GM23338 (cell line): Measurements from ENCODE around the gene C22orf39. TPM values are rescaled to one million over a fixed set of nuclear protein-coding genes. Genes with fewer than 3 reads are reported as not detected.

Experiments used
- ATAC-seq: fragments of 200-7000 bp; cut with Tn5 transposase; 3 replicates; pipeline ENCODE4 v1.9.1; 2020
- DNase-seq: peaks from one replicate; pipeline ENCODE4 v3.0.0-alpha.2; 2015; ENCODE audit warnings: low spot score
- H2AFZ ChIP-seq: fragments of 200-600 bp; sonication (generic); 2 replicates; pipeline ENCODE4 v1.8.0; 2016; ENCODE audit warnings: antibody characterized with exemption, mild to moderate bottlenecking, moderate library complexity
- H3F3A ChIP-seq: fragments of 200-600 bp; sonication (generic); replicated peaks from 2 replicates; pipeline ENCODE4 v1.8.0; 2017; ENCODE audit warnings: antibody characterized with exemption, mixed run types, low read depth
- H3K27ac ChIP-seq: fragments of 200-600 bp; sonication (generic); 2 replicates; pipeline ENCODE4 v1.6.1; 2016; ENCODE audit warnings: low read depth
- H3K27me3 ChIP-seq: fragments of 200-600 bp; sonication (generic); 2 replicates; pipeline ENCODE4 v1.8.0; 2016; ENCODE audit warnings: mild to moderate bottlenecking, mixed run types, moderate library complexity; ENCODE audit not compliant: insufficient read depth
- H3K36me3 ChIP-seq: fragments of 200-600 bp; sonication (generic); 2 replicates; pipeline ENCODE4 v1.8.0; 2016; ENCODE audit warnings: mild to moderate bottlenecking; ENCODE audit not compliant: insufficient read depth
- H3K4me1 ChIP-seq: fragments of 200-600 bp; sonication (generic); 2 replicates; pipeline ENCODE4 v1.8.0; 2016; ENCODE audit warnings: mild to moderate bottlenecking, moderate library complexity; ENCODE audit not compliant: insufficient read depth
- H3K4me2 ChIP-seq: fragments of 200-600 bp; sonication (generic); 2 replicates; pipeline ENCODE4 v1.7.1; 2017; ENCODE audit warnings: mixed run types
- H3K4me3 ChIP-seq: fragments of 200-600 bp; sonication (generic); 2 replicates; pipeline ENCODE4 v1.6.1; 2016; ENCODE audit warnings: mixed run types
- H3K79me2 ChIP-seq: fragments of 200-600 bp; sonication (generic); replicated peaks from 2 replicates; pipeline ENCODE4 v1.8.0; 2017; ENCODE audit warnings: mild to moderate bottlenecking; ENCODE audit not compliant: insufficient read depth
- H3K9me2 ChIP-seq: fragments of 200-600 bp; sonication (generic); 2 replicates; pipeline ENCODE4 v1.8.0; 2017; ENCODE audit not compliant: insufficient read depth
- H4K20me1 ChIP-seq: fragments of 200-600 bp; sonication (generic); replicated peaks from 2 replicates; pipeline ENCODE4 v1.8.0; 2017; ENCODE audit warnings: mild to moderate bottlenecking; ENCODE audit not compliant: insufficient read depth
- H3K27ac Mint-ChIP-seq: 2 replicates; pipeline ENCODE4 v1.8.0; 2020; ENCODE audit warnings: inconsistent platforms, mild to moderate bottlenecking, moderate library complexity, mixed read lengths
- H3K27me3 Mint-ChIP-seq: 3 replicates; pipeline ENCODE4 v1.8.0; 2022; ENCODE audit warnings: low read depth, mild to moderate bottlenecking, moderate library complexity, mixed read lengths, inconsistent platforms; ENCODE audit not compliant: insufficient read depth, poor library complexity
- H3K36me3 Mint-ChIP-seq: 3 replicates; pipeline ENCODE4 v1.8.0; 2021; ENCODE audit warnings: low read depth, mild to moderate bottlenecking, inconsistent platforms, moderate library complexity, mixed read lengths
- H3K4me1 Mint-ChIP-seq: 3 replicates; pipeline ENCODE4 v1.8.0; 2020; ENCODE audit warnings: mild to moderate bottlenecking, inconsistent platforms, mixed read lengths
- H3K4me3 Mint-ChIP-seq: 3 replicates; pipeline ENCODE4 v1.8.0; 2021; ENCODE audit warnings: moderate library complexity, mild to moderate bottlenecking, inconsistent platforms, mixed read lengths
- H3K9me3 Mint-ChIP-seq: 3 replicates; pipeline ENCODE4 v1.8.0; 2020; ENCODE audit warnings: moderate library complexity, mild to moderate bottlenecking, inconsistent platforms, mixed read lengths
- CREB1 ChIP-seq: fragments of 250-450 bp; sonication (Bioruptor Pico); IDR thresholded peaks from 2 replicates; pipeline ENCODE4 v1.5.0; 2020; ENCODE audit warnings: low read depth, mild to moderate bottlenecking, moderate library complexity
- EZH2 ChIP-seq: fragments of 200-600 bp; sonication (generic); IDR thresholded peaks from one replicate; pipeline ENCODE4 v1.8.0; 2017; ENCODE audit warnings: antibody characterized with exemption, mild to moderate bottlenecking, low read depth; ENCODE audit not compliant: unreplicated experiment
- NANOG ChIP-seq: IDR thresholded peaks from 2 replicates; pipeline ENCODE4 v1.6.1; 2016; ENCODE audit warnings: antibody characterized with exemption, borderline replicate concordance
- POLR2AphosphoS5 ChIP-seq: IDR thresholded peaks from 2 replicates; pipeline ENCODE4 v1.6.1; 2016; ENCODE audit warnings: antibody characterized with exemption, low read depth
- polyA plus RNA-seq: library from polyadenylated mRNA; unstranded; fragments of >200 nt; fragmentation: Nextera tagmentation; extraction: Ambion mirVana; gene quantifications from 2 replicates; pipeline ENCODE4 v1.2.1, GENCODE V29; 2016
- total RNA-seq: library from RNA; depleted of rRNA; stranded (reverse); fragments of >200 nt; shearing (Covaris generic); gene quantifications from 2 replicates; pipeline ENCODE4 v1.2.3, GENCODE V29; 2014
- TF ChIP-seq, protein P1 (sequence below): IDR thresholded peaks from one replicate; pipeline ENCODE4 v1.6.1; 2018; ENCODE audit warnings: antibody characterized with exemption; ENCODE audit not compliant: unreplicated experiment
- TF ChIP-seq, protein P2 (sequence below), 2 experiments: fragments of 200-600 bp in 1 of 2; sonication (generic) in 1 of 2; conservative IDR thresholded peaks; 2 replicates each; pipeline versions ENCODE4 v1.5.1 to v1.6.1; 2016 to 2017; ENCODE audit warnings: antibody characterized with exemption in 2 of 2, low read depth in 2 of 2, mild to moderate bottlenecking in 2 of 2, moderate library complexity in 1 of 2
- TF ChIP-seq, protein P3 (sequence below): IDR thresholded peaks from 2 replicates; pipeline ENCODE4 v1.6.1; 2016; ENCODE audit warnings: antibody characterized with exemption

Gene C22orf39
- total and polyA plus RNA-seq, 2 experiments from 2014 or later, result 37.4 to 40.2 TPM

DNA sequence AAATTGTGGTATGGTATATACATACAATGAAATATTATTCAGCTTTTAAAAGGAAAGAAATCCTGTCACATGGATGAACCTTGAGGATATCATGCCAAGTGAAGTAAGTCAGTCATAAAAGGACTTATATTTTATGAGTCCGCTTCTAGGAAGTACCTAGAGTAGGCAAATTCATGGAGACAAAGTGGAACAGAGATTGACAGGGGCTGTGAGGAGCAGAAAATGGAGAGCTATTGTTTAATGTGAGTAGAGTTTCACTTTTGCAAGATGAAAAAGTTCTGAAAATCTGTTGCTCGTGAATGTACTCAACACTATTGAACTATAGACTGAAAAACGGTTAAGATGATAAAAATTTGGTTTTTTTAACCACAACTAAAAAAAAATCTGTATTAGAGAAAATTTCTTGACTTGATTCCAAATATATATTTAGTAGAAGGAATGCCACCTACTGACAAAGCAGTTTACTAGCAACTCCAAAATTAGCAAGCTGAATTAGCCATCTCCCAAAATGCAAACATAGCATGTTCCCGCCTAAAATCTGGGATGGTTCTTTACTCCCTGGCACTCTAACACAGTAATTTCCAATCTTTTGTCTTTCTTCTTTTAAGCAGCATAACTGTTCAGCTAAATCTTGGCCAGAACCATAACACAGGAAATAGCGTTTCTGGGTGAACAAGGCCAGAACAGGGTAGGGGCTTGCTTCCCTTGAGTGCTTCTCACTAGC, 30.0 kb upstream of the C22orf39 start (continued):
- TF ChIP-seq, protein P1, sequence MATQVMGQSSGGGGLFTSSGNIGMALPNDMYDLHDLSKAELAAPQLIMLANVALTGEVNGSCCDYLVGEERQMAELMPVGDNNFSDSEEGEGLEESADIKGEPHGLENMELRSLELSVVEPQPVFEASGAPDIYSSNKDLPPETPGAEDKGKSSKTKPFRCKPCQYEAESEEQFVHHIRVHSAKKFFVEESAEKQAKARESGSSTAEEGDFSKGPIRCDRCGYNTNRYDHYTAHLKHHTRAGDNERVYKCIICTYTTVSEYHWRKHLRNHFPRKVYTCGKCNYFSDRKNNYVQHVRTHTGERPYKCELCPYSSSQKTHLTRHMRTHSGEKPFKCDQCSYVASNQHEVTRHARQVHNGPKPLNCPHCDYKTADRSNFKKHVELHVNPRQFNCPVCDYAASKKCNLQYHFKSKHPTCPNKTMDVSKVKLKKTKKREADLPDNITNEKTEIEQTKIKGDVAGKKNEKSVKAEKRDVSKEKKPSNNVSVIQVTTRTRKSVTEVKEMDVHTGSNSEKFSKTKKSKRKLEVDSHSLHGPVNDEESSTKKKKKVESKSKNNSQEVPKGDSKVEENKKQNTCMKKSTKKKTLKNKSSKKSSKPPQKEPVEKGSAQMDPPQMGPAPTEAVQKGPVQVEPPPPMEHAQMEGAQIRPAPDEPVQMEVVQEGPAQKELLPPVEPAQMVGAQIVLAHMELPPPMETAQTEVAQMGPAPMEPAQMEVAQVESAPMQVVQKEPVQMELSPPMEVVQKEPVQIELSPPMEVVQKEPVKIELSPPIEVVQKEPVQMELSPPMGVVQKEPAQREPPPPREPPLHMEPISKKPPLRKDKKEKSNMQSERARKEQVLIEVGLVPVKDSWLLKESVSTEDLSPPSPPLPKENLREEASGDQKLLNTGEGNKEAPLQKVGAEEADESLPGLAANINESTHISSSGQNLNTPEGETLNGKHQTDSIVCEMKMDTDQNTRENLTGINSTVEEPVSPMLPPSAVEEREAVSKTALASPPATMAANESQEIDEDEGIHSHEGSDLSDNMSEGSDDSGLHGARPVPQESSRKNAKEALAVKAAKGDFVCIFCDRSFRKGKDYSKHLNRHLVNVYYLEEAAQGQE, result no peak
- TF ChIP-seq CREB1 (CRISPR knock-in tag) (no peak), NANOG (no peak)

DNA sequence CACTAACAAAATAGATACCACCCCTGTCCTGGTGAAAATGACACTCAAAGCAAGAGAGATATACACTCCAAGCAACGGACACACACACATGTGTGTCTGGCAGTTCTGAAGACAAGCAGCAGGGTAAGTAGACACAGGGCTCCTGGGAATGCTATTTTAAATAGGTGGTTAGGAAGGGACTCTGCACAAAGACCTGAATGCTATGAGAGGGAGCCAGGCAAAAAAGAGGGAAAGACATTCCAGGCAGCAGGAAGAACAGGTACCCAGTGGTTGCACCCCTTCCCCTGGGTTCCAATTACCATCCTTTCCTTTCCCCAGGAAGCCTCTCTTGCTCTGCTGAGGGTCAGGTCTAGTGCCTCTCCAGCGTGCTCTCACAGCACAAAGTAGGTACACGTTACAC, 28.5 kb upstream of the C22orf39 start:
- H3K4me3 ChIP-seq, result no peak overlapping the region
- H3K27ac ChIP-seq, result no peak overlapping the region
- H4K20me1 ChIP-seq, result peaks cover 39% of the 10 kb centered on the region
- no peak overlapping the region for H2AFZ ChIP-seq
- Mint-ChIP-seq H3K4me3 (no peak overlapping the region), H3K9me3 (no peaks in the 10 kb centered on the region), H3K36me3 (peaks cover 33% of the 10 kb centered on the region), H3K27ac (no peak overlapping the region), H3K4me1 (peaks cover 17% of the 10 kb centered on the region), H3K27me3 (peaks cover 3% of the 10 kb centered on the region)
- H3K9me2 ChIP-seq, result no peaks in the 10 kb centered on the region
- TF ChIP-seq CREB1 (CRISPR knock-in tag) (no peak), EZH2 (no peak), NANOG (no peak)
- ATAC-seq, result no peak
- H3K4me2 ChIP-seq, result no peak overlapping the region
- H3K4me1 ChIP-seq, result peaks cover 13% of the 10 kb centered on the region
- no peak for DNase-seq
- no peaks in the 10 kb centered on the region for H3F3A ChIP-seq
- peaks cover 60% of the 10 kb centered on the region for H3K79me2 ChIP-seq
- no peaks in the 10 kb centered on the region for H3K27me3 ChIP-seq
- peaks cover 14% of the 10 kb centered on the region; the same call in 1 of the 2 replicates for H3K36me3 ChIP-seq

DNA sequence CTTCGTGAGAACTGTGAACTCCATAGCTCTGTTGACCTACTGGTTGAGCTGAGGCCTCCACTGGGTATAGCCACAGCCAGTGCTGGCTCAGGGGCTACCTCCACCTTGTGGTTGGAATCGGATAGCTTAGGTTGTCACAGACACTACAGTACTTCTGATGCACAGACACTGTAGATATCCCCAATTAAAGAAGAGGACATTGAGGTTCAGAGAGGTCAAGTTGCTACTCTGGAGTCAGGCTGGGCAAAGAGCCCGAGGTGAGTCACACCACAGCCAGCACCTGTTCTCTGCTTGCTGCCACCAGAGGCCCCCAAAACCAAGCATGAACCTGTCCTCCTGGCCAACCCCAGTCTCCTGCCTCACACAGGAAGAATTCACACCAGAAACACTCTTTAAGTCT, 26.1 kb upstream of the C22orf39 start:
- ATAC-seq, result peak; percentile 32; the same call in 1 of the 3 replicates
- no peak overlapping the region for H3K27ac Mint-ChIP-seq
- H3K27me3 Mint-ChIP-seq, result no peaks in the 10 kb centered on the region
- Histone ChIP-seq H4K20me1 (peaks cover 34% of the 10 kb centered on the region), H3K79me2 (peaks cover 49% of the 10 kb centered on the region), H3K9me2 (no peaks in the 10 kb centered on the region), H3K4me3 (no peak overlapping the region), H3K4me2 (no peak overlapping the region), H3F3A (no peaks in the 10 kb centered on the region), H3K27ac (no peak overlapping the region), H3K4me1 (peaks cover 6% of the 10 kb centered on the region; the same call in 1 of the 2 replicates), H2AFZ (no peak overlapping the region), H3K27me3 (no peaks in the 10 kb centered on the region), H3K36me3 (peaks cover 27% of the 10 kb centered on the region; the same call in 1 of the 2 replicates)
- H3K4me3 Mint-ChIP-seq, result no peak overlapping the region
- H3K4me1 Mint-ChIP-seq, result peaks cover 10% of the 10 kb centered on the region
- TF ChIP-seq, protein P2, sequence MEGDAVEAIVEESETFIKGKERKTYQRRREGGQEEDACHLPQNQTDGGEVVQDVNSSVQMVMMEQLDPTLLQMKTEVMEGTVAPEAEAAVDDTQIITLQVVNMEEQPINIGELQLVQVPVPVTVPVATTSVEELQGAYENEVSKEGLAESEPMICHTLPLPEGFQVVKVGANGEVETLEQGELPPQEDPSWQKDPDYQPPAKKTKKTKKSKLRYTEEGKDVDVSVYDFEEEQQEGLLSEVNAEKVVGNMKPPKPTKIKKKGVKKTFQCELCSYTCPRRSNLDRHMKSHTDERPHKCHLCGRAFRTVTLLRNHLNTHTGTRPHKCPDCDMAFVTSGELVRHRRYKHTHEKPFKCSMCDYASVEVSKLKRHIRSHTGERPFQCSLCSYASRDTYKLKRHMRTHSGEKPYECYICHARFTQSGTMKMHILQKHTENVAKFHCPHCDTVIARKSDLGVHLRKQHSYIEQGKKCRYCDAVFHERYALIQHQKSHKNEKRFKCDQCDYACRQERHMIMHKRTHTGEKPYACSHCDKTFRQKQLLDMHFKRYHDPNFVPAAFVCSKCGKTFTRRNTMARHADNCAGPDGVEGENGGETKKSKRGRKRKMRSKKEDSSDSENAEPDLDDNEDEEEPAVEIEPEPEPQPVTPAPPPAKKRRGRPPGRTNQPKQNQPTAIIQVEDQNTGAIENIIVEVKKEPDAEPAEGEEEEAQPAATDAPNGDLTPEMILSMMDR (conservative IDR thresholded peaks at IDR 0.05; ENCODE audit: low read depth in 2 of 2), result 0 out of 4 replicates have a peak, but pooled peaks of 1 of the 2 experiments have one; percentile 11
- TF ChIP-seq, protein P3, sequence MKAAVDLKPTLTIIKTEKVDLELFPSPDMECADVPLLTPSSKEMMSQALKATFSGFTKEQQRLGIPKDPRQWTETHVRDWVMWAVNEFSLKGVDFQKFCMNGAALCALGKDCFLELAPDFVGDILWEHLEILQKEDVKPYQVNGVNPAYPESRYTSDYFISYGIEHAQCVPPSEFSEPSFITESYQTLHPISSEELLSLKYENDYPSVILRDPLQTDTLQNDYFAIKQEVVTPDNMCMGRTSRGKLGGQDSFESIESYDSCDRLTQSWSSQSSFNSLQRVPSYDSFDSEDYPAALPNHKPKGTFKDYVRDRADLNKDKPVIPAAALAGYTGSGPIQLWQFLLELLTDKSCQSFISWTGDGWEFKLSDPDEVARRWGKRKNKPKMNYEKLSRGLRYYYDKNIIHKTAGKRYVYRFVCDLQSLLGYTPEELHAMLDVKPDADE, result no peak
- TF ChIP-seq POLR2AphosphoS5, result no peak
- H3K9me3 Mint-ChIP-seq, result no peaks in the 10 kb centered on the region
- peaks cover 54% of the 10 kb centered on the region for H3K36me3 Mint-ChIP-seq
- no peak for DNase-seq
